Common myeloid progenitor, CD34-positive (primary cell): Measurements from ENCODE around the gene CD320.

Experiments used
- CTCF ChIA-PET: fragments of 350-600 bp; sonication (Branson Sonifier 250); formaldehyde crosslinking; loops from one replicate; lab custom pipeline; 2021; ENCODE audit warnings: antibody characterized with exemption; lab: Charles Lee
- POLR2A ChIA-PET: fragments of 350-600 bp; sonication (Branson Sonifier 250); formaldehyde crosslinking; loops from one replicate; lab custom pipeline; 2021; ENCODE audit warnings: antibody characterized with exemption; lab: Charles Lee
- DNase-seq, 3 donors: peaks; one replicate each; pipeline versions ENCODE4 v3.0.0 to v3.0.0-alpha.2; 2013
- H3K27ac ChIP-seq, 2 experiments: 1 replicate in 1 of 2; 2 replicates in 1 of 2; pipeline ENCODE4 v1.7.0; 2013; ENCODE audit warnings: inconsistent platforms in 2 of 2, low read length in 2 of 2, mild to moderate bottlenecking in 2 of 2, low read depth in 1 of 2, moderate library complexity in 1 of 2; ENCODE audit not compliant: severe bottlenecking in 2 of 2, insufficient read depth in 1 of 2, poor library complexity in 1 of 2
- H3K27me3 ChIP-seq, 5 experiments: replicated peaks in 2 of 5; 1 replicate in 3 of 5; 2 replicates in 2 of 5; pipeline versions ENCODE4 v1.6.1 to v1.7.0; 2013; ENCODE audit warnings: low read length in 4 of 5, mild to moderate bottlenecking in 2 of 5, moderate library complexity in 2 of 5, inconsistent platforms in 1 of 5; ENCODE audit not compliant: insufficient read depth in 5 of 5, control insufficient read depth in 4 of 5
- H3K36me3 ChIP-seq, 4 experiments: 1 replicate in 2 of 4; 2 replicates in 2 of 4; pipeline versions ENCODE4 v1.6.1 to v1.7.0; 2013; ENCODE audit warnings: low read length in 3 of 4, control low read depth in 1 of 4, mild to moderate bottlenecking in 1 of 4; ENCODE audit not compliant: control insufficient read depth in 4 of 4, insufficient read depth in 4 of 4
- H3K4me1 ChIP-seq, 4 experiments: 1 replicate in 3 of 4; 2 replicates in 1 of 4; pipeline versions ENCODE4 v1.6.1 to v1.7.1; 2013; ENCODE audit warnings: low read length in 3 of 4, mild to moderate bottlenecking in 3 of 4, control low read depth in 1 of 4, inconsistent platforms in 1 of 4, moderate library complexity in 1 of 4; ENCODE audit not compliant: control insufficient read depth in 4 of 4, insufficient read depth in 4 of 4; ENCODE audit errors: control extremely low read depth in 1 of 4
- H3K4me3 ChIP-seq, 7 experiments: 1 replicate in 4 of 7; 2 replicates in 3 of 7; pipeline versions ENCODE4 v1.5.1 to v1.7.0; 2013; ENCODE audit warnings: mild to moderate bottlenecking in 7 of 7, low read length in 6 of 7, moderate library complexity in 6 of 7, inconsistent platforms in 2 of 7, low read depth in 2 of 7, control low read depth in 1 of 7; ENCODE audit not compliant: insufficient read depth in 4 of 7, control insufficient read depth in 1 of 7; ENCODE audit errors: extremely low read depth in 1 of 7
- H3K9me3 ChIP-seq, 5 experiments: 1 replicate in 4 of 5; 2 replicates in 1 of 5; pipeline versions ENCODE4 v1.6.1 to v1.7.1; 2013; ENCODE audit warnings: low read length in 4 of 5, mild to moderate bottlenecking in 2 of 5, inconsistent platforms in 1 of 5, low read depth in 1 of 5, moderate library complexity in 1 of 5; ENCODE audit not compliant: control insufficient read depth in 4 of 5, insufficient read depth in 2 of 5; ENCODE audit errors: control extremely low read depth in 1 of 5
- WGBS: methylation state at CpG from one replicate; pipeline ENCODE4 v1.1.5; 2013; ENCODE audit not compliant: insufficient coverage; 5-methylcytosine and 5-hydroxymethylcytosine counted together

The CD320 gene

GRCh38 chr19:8333767-8334457 is 25.8 kb upstream of the CD320 start:
- ChIA-PET CTCF (interaction anchor here (0.6 to 2.6 kb wide), 3 partner anchors 17 to 56 kb away, joined by 3 to 15 read pairs (median 3); no protein-coding TSS in a partner anchor), POLR2A (interaction anchor here (1.2 kb wide), 1 partner anchor 14 kb away, joined by 4 read pairs; the partner anchor contains the start of gene NDUFA7)
- Histone ChIP-seq H3K4me1 (peaks cover 0 to 26% (median 15%) of the 10 kb centered on the region in 4 experiments), H3K9me3 (no peaks in the 10 kb centered on the region), H3K4me3 (no peak overlapping the region), H3K36me3 (no peaks in the 10 kb centered on the region), H3K27me3 (peaks cover 0 to 69% (median 35%) of the 10 kb centered on the region in 5 experiments), H3K27ac (no peak overlapping the region)
- no peak for DNase-seq
- WGBS, result 26% methylated on average over 43 of the region's 48 CpGs

GRCh38 chr19:8332976-8333766 is 25.0 kb upstream of the CD320 start:
- peaks cover 0 to 66% (median 32%) of the 10 kb centered on the region in 5 experiments for H3K27me3 ChIP-seq
- ChIA-PET POLR2A (interaction anchor here (1.2 kb wide), 1 partner anchor 13 kb away, joined by 4 read pairs; the partner anchor contains the start of gene NDUFA7), CTCF (interaction anchor here (1.1 to 2.6 kb wide), 2 partner anchors 17 to 21 kb away, joined by 3 to 15 read pairs; no protein-coding TSS in a partner anchor)
- H3K27ac ChIP-seq, result no peak overlapping the region
- no peak for DNase-seq
- H3K36me3 ChIP-seq, result no peaks in the 10 kb centered on the region
- H3K9me3 ChIP-seq, result no peaks in the 10 kb centered on the region
- peaks cover 0 to 26% (median 15%) of the 10 kb centered on the region in 4 experiments for H3K4me1 ChIP-seq
- no peak overlapping the region for H3K4me3 ChIP-seq
- 27% methylated on average over 47 of the region's 52 CpGs for WGBS

- H3K27ac ChIP-seq, result no peak overlapping the region
- no peak overlapping the region for H3K4me3 ChIP-seq
- H3K9me3 ChIP-seq, result peaks cover 0 to 4% (median 3%) of the 10 kb centered on the region in 5 experiments
- H3K36me3 ChIP-seq, result no peaks in the 10 kb centered on the region
- H3K27me3 ChIP-seq, result peaks cover 0 to 61% (median 25%) of the 10 kb centered on the region in 5 experiments
- CTCF ChIA-PET, result interaction anchor here (1.1 to 1.4 kb wide), 2 partner anchors 10 to 13 kb away, joined by 3 to 5 read pairs; no protein-coding TSS in a partner anchor
- H3K4me1 ChIP-seq, result peaks cover 0 to 22% (median 14%) of the 10 kb centered on the region in 4 experiments
- 83% methylated on average over 7 of the region's 8 CpGs for WGBS
- POLR2A ChIA-PET, result no interaction called here
- DNase-seq, result no peak
Measured at GRCh38 chr19:8331263-8331845, 23.2 kb upstream of the CD320 start.

GRCh38 chr19:8329996-8330395 is 21.8 kb upstream of the CD320 start:
- Histone ChIP-seq H3K36me3 (no peaks in the 10 kb centered on the region), H3K27ac (no peak overlapping the region), H3K9me3 (peaks cover 0 to 4% (median 3%) of the 10 kb centered on the region in 5 experiments), H3K4me1 (peaks cover 0 to 12% (median 5%) of the 10 kb centered on the region in 4 experiments), H3K27me3 (peaks cover 0 to 48% (median 17%) of the 10 kb centered on the region in 5 experiments), H3K4me3 (no peak overlapping the region)
- DNase-seq, result no peak
- ChIA-PET CTCF (interaction anchor here (1.3 kb wide), 1 partner anchor 10 kb away, joined by 3 read pairs; no protein-coding TSS in a partner anchor), POLR2A (interaction anchor here (0.6 kb wide), 1 partner anchor 19 kb away, joined by 3 read pairs; no protein-coding TSS in a partner anchor)
- WGBS, result 69% methylated on average over 2 of the region's 3 CpGs

- H3K36me3 ChIP-seq, result peaks cover 0 to 16% (median 7%) of the 10 kb centered on the region in 4 experiments
- DNase-seq, result no peak
- ChIA-PET POLR2A (no interaction called here), CTCF (interaction anchor here (1.4 to 1.8 kb wide), 2 partner anchors 10 to 28 kb away, joined by 5 read pairs; no protein-coding TSS in a partner anchor)
- peaks cover 2 to 32% (median 25%) of the 10 kb centered on the region in 4 experiments for H3K4me1 ChIP-seq
- WGBS, result 100% methylated on average over 2 of the region's 3 CpGs
- H3K27me3 ChIP-seq, result peaks cover 0 to 14% (median 5%) of the 10 kb centered on the region in 5 experiments
- no peak overlapping the region for H3K27ac ChIP-seq
- peaks cover 0 to 4% (median 3%) of the 10 kb centered on the region in 5 experiments for H3K9me3 ChIP-seq
- no peak overlapping the region for H3K4me3 ChIP-seq
Measured at GRCh38 chr19:8325454-8325853, 17.3 kb upstream of the CD320 start.

GRCh38 chr19:8324186-8325050 is 16.3 kb upstream of the CD320 start:
- ChIA-PET POLR2A (interaction anchor here (0.5 kb wide), 1 partner anchor 366 kb away, joined by 3 read pairs; no protein-coding TSS in a partner anchor), CTCF (interaction anchor here (0.9 to 1.6 kb wide), 5 partner anchors 11 to 57 kb away, joined by 4 to 8 read pairs (median 5); no protein-coding TSS in a partner anchor)
- no peak overlapping the region for H3K4me3 ChIP-seq
- H3K27ac ChIP-seq, result no peak overlapping the region
- peaks cover 0 to 4% (median 3%) of the 10 kb centered on the region in 5 experiments for H3K9me3 ChIP-seq
- DNase-seq, result no peak
- peaks cover 5 to 42% (median 33%) of the 10 kb centered on the region in 4 experiments for H3K4me1 ChIP-seq
- WGBS, result 86% methylated on average over 15 of the region's 17 CpGs
- peaks cover 0 to 16% (median 7%) of the 10 kb centered on the region in 4 experiments for H3K36me3 ChIP-seq
- H3K27me3 ChIP-seq, result peaks cover 0 to 14% (median 5%) of the 10 kb centered on the region in 5 experiments
